ENCODE measurements around the gene PFDN2.

The PFDN2 gene

DNA sequence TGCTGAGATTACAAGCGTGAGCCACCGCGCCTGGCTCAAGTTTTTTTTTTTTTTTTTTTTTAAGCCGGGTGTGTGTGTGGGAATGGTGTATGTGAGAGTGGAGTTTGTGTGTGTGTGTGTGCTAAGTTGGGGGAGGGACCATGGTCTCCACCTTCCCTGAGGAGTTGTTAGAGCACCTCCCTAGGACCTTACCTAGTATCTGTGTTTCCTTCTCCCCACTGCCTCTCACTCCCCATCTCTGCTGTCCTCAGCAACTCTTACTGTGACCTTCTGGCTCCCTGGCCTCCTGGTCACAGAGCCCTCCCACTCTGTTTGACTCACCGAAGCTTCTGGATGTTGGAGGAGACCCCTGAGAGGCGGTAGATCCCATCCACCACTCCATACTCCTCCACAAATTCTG is 58.5 kb downstream of the PFDN2 start:
- no peak overlapping the region for H3K18ac ChIP-seq (ENCODE audit: low read depth in 1 of 2, low read length in 2 of 2)
- no peak for DNase-seq
- H3K79me1 ChIP-seq (replicated peaks; ENCODE audit: low read length, poor library complexity, severe bottlenecking): no peaks in the 10 kb centered on the region
- no peak overlapping the region for H3K27ac ChIP-seq (ENCODE audit: low read length, poor library complexity, severe bottlenecking)
- H3K4ac ChIP-seq (ENCODE audit: low read depth in 1 of 2, low read length in 2 of 2): no peak overlapping the region
- H3K4me3 ChIP-seq (ENCODE audit: insufficient read depth in 1 of 2, low read depth in 1 of 2, low read length in 2 of 2): no peak overlapping the region
- H2BK120ac ChIP-seq (ENCODE audit: low read depth, low read length): no peak overlapping the region
- no peak overlapping the region for H4K8ac ChIP-seq (ENCODE audit: low read length)
- no peak overlapping the region for H4K91ac ChIP-seq (ENCODE audit: low read length)
- no peak overlapping the region for H2AK5ac ChIP-seq (ENCODE audit: low read length, severe bottlenecking)
- H2AFZ ChIP-seq (ENCODE audit: low read depth, low read length): no peak overlapping the region
- no peak overlapping the region for H3K14ac ChIP-seq (ENCODE audit: low read length in 2 of 2)
- no peaks in the 10 kb centered on the region for H3K36me3 ChIP-seq (ENCODE audit: control insufficient read depth in 1 of 2, insufficient read depth in 2 of 2, low read depth in 1 of 2, low read length in 2 of 2)
- no peak overlapping the region for H2BK5ac ChIP-seq (ENCODE audit: low read depth, low read length, poor library complexity, severe bottlenecking)
- WGBS: 90% methylated on average over 2 of the region's 6 CpGs
- H3K9ac ChIP-seq (ENCODE audit: low read length): no peak overlapping the region
- no peak overlapping the region for H2BK15ac ChIP-seq (ENCODE audit: low read depth, poor library complexity, severe bottlenecking)
- no peaks in the 10 kb centered on the region for H3K4me1 ChIP-seq (ENCODE audit: control insufficient read depth, insufficient read depth, low read depth, low read length)
- H3K27me3 ChIP-seq (ENCODE audit: control insufficient read depth in 1 of 2, insufficient read depth in 1 of 2, low read length in 2 of 2): peaks cover 10 to 14% of the 10 kb centered on the region in 2 experiments
- no peak overlapping the region for H3K23ac ChIP-seq (ENCODE audit: low read length in 2 of 2)
- no peak overlapping the region for H3K4me2 ChIP-seq (ENCODE audit: low read length, poor library complexity, severe bottlenecking)
- no peak overlapping the region for H2BK12ac ChIP-seq (ENCODE audit: low read length in 2 of 2)
- H3K9me3 ChIP-seq (ENCODE audit: control insufficient read depth, low read length): no peaks in the 10 kb centered on the region

DNA sequence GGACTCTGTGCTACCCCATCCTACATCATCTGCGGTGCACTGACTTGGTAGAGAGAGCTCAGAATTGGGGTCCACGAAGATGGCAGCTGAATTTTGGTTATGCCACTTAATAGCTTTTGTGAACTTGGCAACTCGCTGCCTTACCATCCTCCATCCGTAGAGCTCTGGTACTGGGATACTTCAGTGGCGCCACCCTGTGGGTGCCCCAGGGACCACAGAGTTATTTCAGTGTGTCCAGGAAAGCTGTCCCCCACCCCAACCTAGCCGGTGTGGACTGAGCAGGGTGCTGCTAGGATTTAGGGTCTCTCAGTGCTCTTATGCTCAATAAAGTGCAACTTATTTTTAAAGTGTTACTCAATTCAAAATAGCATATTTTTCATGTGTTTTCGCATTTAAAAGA is 63.0 kb downstream of the PFDN2 start:
- H2BK120ac ChIP-seq (ENCODE audit: low read depth, low read length): no peak overlapping the region
- no peak overlapping the region for H2AFZ ChIP-seq (ENCODE audit: low read depth, low read length)
- no peak overlapping the region for H2BK12ac ChIP-seq (ENCODE audit: low read length in 2 of 2)
- H2AK5ac ChIP-seq (ENCODE audit: low read length, severe bottlenecking): no peak overlapping the region
- no peaks in the 10 kb centered on the region for H3K36me3 ChIP-seq (ENCODE audit: control insufficient read depth in 1 of 2, insufficient read depth in 2 of 2, low read depth in 1 of 2, low read length in 2 of 2)
- H3K18ac ChIP-seq (ENCODE audit: low read depth in 1 of 2, low read length in 2 of 2): no peak overlapping the region
- H3K4me1 ChIP-seq (ENCODE audit: control insufficient read depth, insufficient read depth, low read depth, low read length): no peaks in the 10 kb centered on the region
- H4K91ac ChIP-seq (ENCODE audit: low read length): no peak overlapping the region
- H3K23ac ChIP-seq (ENCODE audit: low read length in 2 of 2): no peak overlapping the region
- peaks cover 3 to 7% of the 10 kb centered on the region in 2 experiments for H3K27me3 ChIP-seq (ENCODE audit: control insufficient read depth in 1 of 2, insufficient read depth in 1 of 2, low read length in 2 of 2)
- no peak overlapping the region for H3K27ac ChIP-seq (ENCODE audit: low read length, poor library complexity, severe bottlenecking)
- H3K9ac ChIP-seq (ENCODE audit: low read length): no peak overlapping the region
- H2BK5ac ChIP-seq (ENCODE audit: low read depth, low read length, poor library complexity, severe bottlenecking): no peak overlapping the region
- 92% methylated on average over 6 of the region's 7 CpGs for WGBS
- H3K4ac ChIP-seq (ENCODE audit: low read depth in 1 of 2, low read length in 2 of 2): no peak overlapping the region
- H2BK15ac ChIP-seq (ENCODE audit: low read depth, poor library complexity, severe bottlenecking): no peak overlapping the region
- no peak for DNase-seq
- no peaks in the 10 kb centered on the region for H3K79me1 ChIP-seq (replicated peaks; ENCODE audit: low read length, poor library complexity, severe bottlenecking)
- no peak overlapping the region for H3K4me3 ChIP-seq (ENCODE audit: insufficient read depth in 1 of 2, low read depth in 1 of 2, low read length in 2 of 2)
- no peak overlapping the region for H3K14ac ChIP-seq (ENCODE audit: low read length in 2 of 2)
- peaks cover 3% of the 10 kb centered on the region for H3K9me3 ChIP-seq (ENCODE audit: control insufficient read depth, low read length)
- H4K8ac ChIP-seq (ENCODE audit: low read length): no peak overlapping the region
- H3K4me2 ChIP-seq (ENCODE audit: low read length, poor library complexity, severe bottlenecking): no peak overlapping the region

DNA sequence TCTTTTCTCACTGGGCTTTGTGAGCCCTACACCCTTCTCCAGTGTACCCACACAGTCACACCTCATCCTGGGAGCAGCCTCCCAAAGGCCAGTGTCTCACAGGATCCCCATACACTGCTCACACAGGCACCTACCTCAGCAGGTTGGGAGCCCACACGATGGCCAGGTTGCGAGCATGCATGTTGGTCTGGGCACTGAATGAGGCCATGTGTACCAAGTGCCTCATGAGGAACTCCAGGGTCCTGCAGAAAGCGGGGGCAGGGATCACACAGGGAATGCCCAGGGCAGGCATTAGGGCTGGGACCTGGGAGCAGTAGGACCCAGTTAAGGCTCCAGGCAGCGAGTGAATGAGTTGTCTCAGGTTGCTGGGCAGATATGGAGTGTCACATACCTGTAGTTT is 63.6 kb downstream of the PFDN2 start:
- Histone ChIP-seq H2BK15ac (ENCODE audit: low read depth, poor library complexity, severe bottlenecking) (no peak overlapping the region), H4K8ac (ENCODE audit: low read length) (no peak overlapping the region), H3K9me3 (ENCODE audit: control insufficient read depth, low read length) (peaks cover 8% of the 10 kb centered on the region), H2BK12ac (ENCODE audit: low read length in 2 of 2) (no peak overlapping the region), H3K23ac (ENCODE audit: low read length in 2 of 2) (no peak overlapping the region), H3K4ac (ENCODE audit: low read depth in 1 of 2, low read length in 2 of 2) (no peak overlapping the region), H3K27me3 (ENCODE audit: control insufficient read depth in 1 of 2, insufficient read depth in 1 of 2, low read length in 2 of 2) (peaks cover 0 to under 1% of the 10 kb centered on the region in 2 experiments), H3K4me2 (ENCODE audit: low read length, poor library complexity, severe bottlenecking) (no peak overlapping the region), H2BK5ac (ENCODE audit: low read depth, low read length, poor library complexity, severe bottlenecking) (no peak overlapping the region), H3K4me1 (ENCODE audit: control insufficient read depth, insufficient read depth, low read depth, low read length) (no peaks in the 10 kb centered on the region), H3K14ac (ENCODE audit: low read length in 2 of 2) (no peak overlapping the region), H4K91ac (ENCODE audit: low read length) (no peak overlapping the region), H3K9ac (ENCODE audit: low read length) (no peak overlapping the region), H3K18ac (ENCODE audit: low read depth in 1 of 2, low read length in 2 of 2) (no peak overlapping the region), H2AK5ac (ENCODE audit: low read length, severe bottlenecking) (no peak overlapping the region), H3K4me3 (ENCODE audit: insufficient read depth in 1 of 2, low read depth in 1 of 2, low read length in 2 of 2) (no peak overlapping the region), H3K27ac (ENCODE audit: low read length, poor library complexity, severe bottlenecking) (no peak overlapping the region), H2AFZ (ENCODE audit: low read depth, low read length) (no peak overlapping the region), H3K79me1 (replicated peaks; ENCODE audit: low read length, poor library complexity, severe bottlenecking) (no peaks in the 10 kb centered on the region), H2BK120ac (ENCODE audit: low read depth, low read length) (no peak overlapping the region), H3K36me3 (ENCODE audit: control insufficient read depth in 1 of 2, insufficient read depth in 2 of 2, low read depth in 1 of 2, low read length in 2 of 2) (no peaks in the 10 kb centered on the region)
- 90% methylated on average over 4 of the region's 4 CpGs for WGBS
- no peak for DNase-seq

DNA sequence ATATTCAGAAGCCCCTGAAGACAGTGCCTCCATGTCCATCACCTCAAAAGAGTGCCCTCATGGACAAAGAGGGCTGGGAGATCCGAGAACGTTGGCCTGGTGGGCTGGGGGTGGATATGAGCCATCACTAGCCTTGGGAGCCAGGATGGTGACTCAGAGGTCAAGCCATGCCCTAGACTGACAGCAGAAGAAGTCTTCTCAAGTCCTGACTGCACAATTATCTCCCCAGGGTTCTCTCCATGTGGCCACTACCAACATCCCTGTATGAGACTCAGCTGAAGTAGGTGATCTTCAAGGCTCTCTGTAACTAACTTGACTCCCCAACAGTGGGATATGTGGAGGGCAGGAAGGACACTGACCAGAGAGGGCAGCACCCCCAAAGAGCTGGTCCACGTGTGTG is 64.9 kb downstream of the PFDN2 start:
- no peak for DNase-seq

More for the DNA sequence above, 64.9 kb downstream of the PFDN2 start:
- Histone ChIP-seq H3K27me3 (ENCODE audit: control insufficient read depth in 1 of 2, insufficient read depth in 1 of 2, low read length in 2 of 2) (no peaks in the 10 kb centered on the region), H3K4me3 (ENCODE audit: insufficient read depth in 1 of 2, low read depth in 1 of 2, low read length in 2 of 2) (no peak overlapping the region), H2BK12ac (ENCODE audit: low read length in 2 of 2) (no peak overlapping the region), H3K9me3 (ENCODE audit: control insufficient read depth, low read length) (peaks cover 15% of the 10 kb centered on the region), H2BK5ac (ENCODE audit: low read depth, low read length, poor library complexity, severe bottlenecking) (no peak overlapping the region), H2BK120ac (ENCODE audit: low read depth, low read length) (no peak overlapping the region), H3K9ac (ENCODE audit: low read length) (no peak overlapping the region), H3K23ac (ENCODE audit: low read length in 2 of 2) (no peak overlapping the region), H3K4ac (ENCODE audit: low read depth in 1 of 2, low read length in 2 of 2) (no peak overlapping the region), H3K4me1 (ENCODE audit: control insufficient read depth, insufficient read depth, low read depth, low read length) (no peaks in the 10 kb centered on the region), H2AFZ (ENCODE audit: low read depth, low read length) (no peak overlapping the region), H3K4me2 (ENCODE audit: low read length, poor library complexity, severe bottlenecking) (no peak overlapping the region), H4K91ac (ENCODE audit: low read length) (no peak overlapping the region), H2BK15ac (ENCODE audit: low read depth, poor library complexity, severe bottlenecking) (no peak overlapping the region), H3K14ac (ENCODE audit: low read length in 2 of 2) (no peak overlapping the region), H3K27ac (ENCODE audit: low read length, poor library complexity, severe bottlenecking) (no peak overlapping the region), H3K18ac (ENCODE audit: low read depth in 1 of 2, low read length in 2 of 2) (no peak overlapping the region), H3K36me3 (ENCODE audit: control insufficient read depth in 1 of 2, insufficient read depth in 2 of 2, low read depth in 1 of 2, low read length in 2 of 2) (no peaks in the 10 kb centered on the region), H2AK5ac (ENCODE audit: low read length, severe bottlenecking) (no peak overlapping the region), H4K8ac (ENCODE audit: low read length) (no peak overlapping the region), H3K79me1 (replicated peaks; ENCODE audit: low read length, poor library complexity, severe bottlenecking) (no peaks in the 10 kb centered on the region)
- WGBS: 62% methylated on average over 2 of the region's 3 CpGs

All from mesenchymal stem cell (in vitro differentiated cells and primary cell).